Subcutaneous abdominal adipose tissue (tissue), 5 donors: ENCODE measurements around the gene TMEM202.
A peak's percentile ranks its signal among the peaks of the same experiment; 100 is the strongest.
"Not testable (repeated sequence)": the region's sequence is repeated elsewhere in the genome, so short reads cannot be mapped to it uniquely, and the experiment has no call there.

Experiments used
- H3K27ac ChIP-seq: one replicate; pipeline ENCODE4 v1.7.0; 2013; ENCODE audit warnings: low read depth, mild to moderate bottlenecking, inconsistent platforms, low read length, moderate library complexity
- H3K27me3 ChIP-seq, 5 donors: one replicate each; pipeline ENCODE4 v1.7.0; 2013; ENCODE audit warnings: low read length in 5 of 5, inconsistent platforms in 1 of 5; ENCODE audit not compliant: control insufficient read depth in 5 of 5, insufficient read depth in 4 of 5
- H3K36me3 ChIP-seq, 5 donors: one replicate each; pipeline ENCODE4 v1.7.0; 2013; ENCODE audit warnings: low read length in 5 of 5; ENCODE audit not compliant: control insufficient read depth in 5 of 5, insufficient read depth in 5 of 5
- H3K4me1 ChIP-seq, 5 donors: one replicate each; pipeline ENCODE4 v1.7.0; 2013; ENCODE audit warnings: low read length in 5 of 5, mild to moderate bottlenecking in 3 of 5, moderate library complexity in 1 of 5; ENCODE audit not compliant: control insufficient read depth in 5 of 5, insufficient read depth in 5 of 5
- H3K4me3 ChIP-seq, 5 donors: one replicate each; pipeline ENCODE4 v1.7.0; 2013; ENCODE audit warnings: low read length in 5 of 5, low read depth in 1 of 5
- H3K9ac ChIP-seq, 5 donors: one replicate each; pipeline ENCODE4 v1.7.0; 2013; ENCODE audit warnings: low read length in 5 of 5, mild to moderate bottlenecking in 4 of 5, moderate library complexity in 3 of 5
- H3K9me3 ChIP-seq, 5 donors: one replicate each; pipeline ENCODE4 v1.7.0; 2013; ENCODE audit warnings: low read length in 5 of 5; ENCODE audit not compliant: control insufficient read depth in 5 of 5
- donor health status: healthy.
- donor health status: healthy.
- donor health status: healthy.
- donor health status: healthy.
- donor health status: healthy.

Gene TMEM202

DNA sequence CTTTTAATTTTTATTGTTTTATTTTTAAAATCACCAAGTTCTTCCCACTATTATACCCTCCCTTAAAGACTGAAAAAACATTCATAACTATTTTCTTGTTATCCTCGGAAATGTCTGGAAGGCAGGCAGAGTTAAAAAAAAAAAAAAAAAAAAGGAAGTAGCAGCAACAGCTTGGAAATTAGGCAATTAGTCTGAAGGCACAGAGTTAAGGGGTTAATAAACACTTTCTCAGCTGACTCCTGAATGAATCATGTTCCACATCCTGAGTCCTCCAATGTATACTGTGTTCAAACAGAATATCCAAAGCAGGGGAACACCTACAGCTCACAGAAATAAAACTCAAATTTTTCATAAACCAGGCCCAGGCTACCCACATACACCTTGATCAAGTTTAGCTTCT, 28.1 kb upstream of the TMEM202 start:
- H3K27ac ChIP-seq = no peak overlapping the region
- no peaks in the 10 kb centered on the region for H3K27me3 ChIP-seq
- no peak overlapping the region for H3K9ac ChIP-seq
- H3K4me1 ChIP-seq = peaks cover 4 to 62% (median 40%) of the 10 kb centered on the region in 5 donors
- no peaks in the 10 kb centered on the region for H3K9me3 ChIP-seq
- peaks cover 4 to 15% (median 10%) of the 10 kb centered on the region in 5 donors for H3K36me3 ChIP-seq
- no peak overlapping the region for H3K4me3 ChIP-seq

- Histone ChIP-seq H3K27ac (no peak overlapping the region), H3K4me3 (no peak overlapping the region), H3K4me1 (peaks cover 4 to 76% (median 56%) of the 10 kb centered on the region in 5 donors), H3K36me3 (peaks cover 4 to 12% (median 9%) of the 10 kb centered on the region in 5 donors), H3K27me3 (no peaks in the 10 kb centered on the region), H3K9ac (no peak overlapping the region), H3K9me3 (no peaks in the 10 kb centered on the region)
Measured at GRCh38 chr15:72372361-72372760, 25.7 kb upstream of the TMEM202 start.

DNA sequence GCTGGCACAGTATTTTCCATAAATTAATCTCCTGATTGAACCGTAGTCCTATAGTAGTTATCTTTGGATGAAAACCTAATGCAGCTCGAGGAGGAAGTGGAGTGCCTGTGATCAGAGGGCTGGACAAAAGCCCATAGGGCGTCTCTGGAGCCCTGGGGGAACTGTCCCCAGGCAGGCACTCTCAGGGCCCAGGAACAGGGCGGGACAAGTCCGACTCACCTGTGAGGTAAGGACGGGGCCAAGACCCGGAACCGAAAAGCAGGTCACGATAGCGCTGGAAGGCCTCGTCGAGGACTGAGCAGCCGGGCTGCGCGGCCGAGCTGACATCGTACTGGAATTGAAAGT, 22.6 kb upstream of the TMEM202 start:
- H3K27ac ChIP-seq = peak overlapping the region; percentile 84
- H3K36me3 ChIP-seq = peaks cover 0 to 7% (median 2%) of the 10 kb centered on the region in 5 donors
- H3K9ac ChIP-seq = peak overlapping the region; percentile 82 to 99 (median 92)
- no peaks in the 10 kb centered on the region for H3K27me3 ChIP-seq
- H3K9me3 ChIP-seq = no peaks in the 10 kb centered on the region
- peak overlapping the region; percentile 74 to 97 (median 89) for H3K4me3 ChIP-seq
- peaks cover 2 to 63% (median 39%) of the 10 kb centered on the region in 5 donors for H3K4me1 ChIP-seq

DNA sequence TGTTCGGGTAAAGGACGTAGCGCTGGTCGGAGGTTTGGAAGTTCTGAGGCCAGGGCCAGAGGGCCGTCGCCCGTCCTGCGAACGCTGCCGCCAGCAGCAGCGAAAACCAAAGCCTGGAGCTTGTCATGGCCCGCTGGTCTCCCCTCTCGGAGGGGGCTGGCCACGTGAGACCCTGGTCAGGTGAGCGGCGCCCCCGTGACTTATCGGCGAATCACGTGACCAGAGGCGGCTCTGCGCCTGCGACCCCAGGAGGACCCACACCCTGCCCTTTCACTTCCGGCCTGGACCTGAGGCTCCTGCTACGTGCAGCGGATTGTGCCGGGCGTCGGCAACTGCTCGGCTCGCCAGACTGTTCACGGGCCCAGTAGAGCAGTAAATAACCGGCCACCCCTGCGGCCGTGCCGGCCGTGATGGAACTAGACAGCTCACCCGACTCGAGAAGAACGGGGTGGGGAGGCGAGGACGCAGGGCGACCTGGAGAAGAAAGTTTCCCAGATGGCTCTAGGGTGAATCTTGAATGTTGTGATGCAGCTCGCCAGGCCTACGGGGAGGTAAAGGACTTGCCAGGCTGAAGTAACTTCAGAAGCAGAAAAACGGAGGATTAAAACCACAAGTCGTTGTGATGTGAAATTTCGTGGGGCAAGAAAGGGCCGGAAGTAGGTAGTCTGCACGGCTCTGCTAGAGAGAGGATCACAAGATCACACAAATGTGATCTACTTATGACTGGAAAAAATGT, 22.1 kb upstream of the TMEM202 start, which contains the start of gene HEXA:
TSS of gene HEXA (minus strand) at position 169 of the 736 bp plus-strand sequence. CDS start at position 127, 42 bp downstream.
- Histone ChIP-seq H3K27me3 (no peaks in the 10 kb centered on the region), H3K27ac (peak within 1 kb of the TSS; percentile 84), H3K4me1 (peaks cover 2 to 64% (median 39%) of the 10 kb centered on the region in 5 donors), H3K36me3 (peaks cover 0 to 5% (median under 1%) of the 10 kb centered on the region in 5 donors), H3K4me3 (peak within 1 kb of the TSS; percentile 74 to 97 (median 89)), H3K9ac (peak within 1 kb of the TSS; percentile 82 to 99 (median 92)), H3K9me3 (no peaks in the 10 kb centered on the region)

DNA sequence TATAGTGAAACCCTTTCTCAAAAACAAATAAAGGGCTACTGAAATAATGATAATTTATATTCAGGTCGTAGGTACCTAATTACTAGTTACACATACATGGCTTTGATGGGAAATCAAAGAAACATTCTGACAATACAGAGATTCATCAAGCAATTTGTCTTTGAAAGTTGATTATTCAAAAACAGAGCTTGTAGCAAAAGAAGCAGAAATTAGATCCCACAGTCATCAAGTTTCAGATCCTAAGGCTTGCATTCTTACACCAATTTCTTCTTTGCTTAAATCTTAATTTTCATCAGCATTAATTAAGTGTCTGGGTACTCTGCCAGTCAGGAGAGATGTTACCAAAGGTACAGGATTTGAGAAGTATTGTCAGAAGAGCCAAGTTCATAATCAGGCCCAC, 20.8 kb upstream of the TMEM202 start:
- H3K27me3 ChIP-seq = no peaks in the 10 kb centered on the region
- no peaks in the 10 kb centered on the region for H3K9me3 ChIP-seq
- H3K27ac ChIP-seq = no peak overlapping the region
- no peak overlapping the region for H3K9ac ChIP-seq
- no peak overlapping the region for H3K4me3 ChIP-seq
- peaks cover 2 to 55% (median 39%) of the 10 kb centered on the region in 5 donors for H3K4me1 ChIP-seq
- H3K36me3 ChIP-seq = peaks cover 0 to 3% (median 0%) of the 10 kb centered on the region in 5 donors

- not testable (repeated sequence) for H3K27me3 ChIP-seq, H3K4me3 ChIP-seq, H3K36me3 ChIP-seq, H3K9me3 ChIP-seq, H3K9ac ChIP-seq, H3K27ac ChIP-seq
- H3K4me1 ChIP-seq = peaks cover 2 to 42% (median 27%) of the 10 kb centered on the region in 5 donors
Measured at GRCh38 chr15:72379106-72379505, 19.0 kb upstream of the TMEM202 start.

- peaks cover 0 to 33% (median 19%) of the 10 kb centered on the region in 5 donors for H3K4me1 ChIP-seq
- H3K27me3 ChIP-seq = peaks cover 0 to 5% (median 0%) of the 10 kb centered on the region in 5 donors
- no peak overlapping the region for H3K9ac ChIP-seq
- H3K36me3 ChIP-seq = no peaks in the 10 kb centered on the region
- no peaks in the 10 kb centered on the region for H3K9me3 ChIP-seq
- H3K27ac ChIP-seq = no peak overlapping the region
- H3K4me3 ChIP-seq = no peak overlapping the region
Measured at GRCh38 chr15:72379856-72380430, 18.2 kb upstream of the TMEM202 start.

DNA sequence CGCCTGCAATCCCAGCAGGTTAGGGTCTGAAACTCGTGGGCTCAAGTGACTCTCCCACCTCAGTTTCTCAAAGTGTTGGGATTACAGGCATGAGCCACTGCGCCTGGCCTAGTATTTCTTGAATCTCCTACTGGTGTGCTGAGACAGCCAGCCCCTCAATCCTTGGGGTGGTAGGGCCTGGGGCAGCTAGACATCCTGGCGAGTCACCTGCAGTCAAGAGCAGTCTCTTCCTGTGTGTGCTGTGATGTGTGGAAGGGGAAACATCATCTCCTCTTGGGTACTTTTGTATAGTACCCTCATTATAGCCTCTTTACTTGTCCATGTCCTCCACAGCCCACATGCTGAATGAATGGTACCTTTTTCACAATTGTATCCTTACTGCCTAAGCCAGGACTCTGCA, 17.4 kb upstream of the TMEM202 start:
- Histone ChIP-seq H3K9ac (no peak overlapping the region), H3K4me3 (no peak overlapping the region), H3K36me3 (no peaks in the 10 kb centered on the region), H3K4me1 (peaks cover 0 to 27% (median 11%) of the 10 kb centered on the region in 5 donors), H3K9me3 (no peaks in the 10 kb centered on the region), H3K27me3 (peaks cover 0 to 8% (median 0%) of the 10 kb centered on the region in 5 donors), H3K27ac (no peak overlapping the region)

DNA sequence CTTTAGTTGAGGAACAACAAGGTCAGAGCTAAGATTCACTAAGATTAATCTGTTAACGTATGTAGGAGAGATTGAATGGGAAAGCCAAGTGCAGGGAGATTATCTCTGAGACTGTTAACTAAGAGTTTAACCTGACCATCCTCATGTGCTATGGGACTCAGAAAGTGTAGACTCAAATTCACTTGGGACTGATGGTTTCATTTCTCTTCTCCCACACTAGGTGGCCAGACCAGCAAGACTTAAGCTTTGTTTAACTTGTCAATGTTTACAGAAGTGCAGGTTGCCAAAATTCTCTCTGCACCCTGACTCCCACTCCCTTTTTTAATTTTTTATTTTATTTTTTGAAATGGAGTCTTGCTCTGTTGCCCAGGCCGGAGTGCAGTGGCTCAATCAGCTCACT, 16.0 kb upstream of the TMEM202 start:
- H3K9ac ChIP-seq = no peak overlapping the region
- no peak overlapping the region for H3K4me3 ChIP-seq
- no peaks in the 10 kb centered on the region for H3K36me3 ChIP-seq
- peaks cover 0 to 8% (median 0%) of the 10 kb centered on the region in 5 donors for H3K27me3 ChIP-seq
- H3K4me1 ChIP-seq = peaks cover 0 to 15% (median 2%) of the 10 kb centered on the region in 5 donors
- no peak overlapping the region for H3K27ac ChIP-seq
- no peaks in the 10 kb centered on the region for H3K9me3 ChIP-seq

DNA sequence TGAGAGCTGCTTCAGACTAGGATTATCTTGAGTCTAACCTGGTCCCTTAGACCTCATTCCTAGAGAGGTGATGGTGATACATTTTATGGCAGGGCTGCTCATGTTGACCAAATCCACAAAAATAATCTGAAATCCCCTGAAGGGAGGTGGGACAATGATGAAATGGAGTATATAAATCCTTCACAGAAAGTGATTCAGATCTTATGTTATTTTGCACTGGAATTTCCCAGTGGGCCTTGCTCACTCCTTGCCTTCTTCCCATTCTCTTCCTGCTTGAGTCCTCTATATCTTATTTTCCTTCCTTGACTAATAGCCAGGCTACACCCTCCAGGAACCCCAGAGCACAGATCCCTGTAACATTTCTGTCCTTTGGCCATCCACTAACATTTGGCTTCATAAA, 10.4 kb upstream of the TMEM202 start:
- H3K27ac ChIP-seq = no peak overlapping the region
- no peak overlapping the region for H3K9ac ChIP-seq
- H3K36me3 ChIP-seq = no peaks in the 10 kb centered on the region
- no peaks in the 10 kb centered on the region for H3K9me3 ChIP-seq
- H3K27me3 ChIP-seq = peaks cover 0 to 8% (median 0%) of the 10 kb centered on the region in 5 donors
- no peaks in the 10 kb centered on the region for H3K4me1 ChIP-seq
- H3K4me3 ChIP-seq = no peak overlapping the region
